Body of pancreas (tissue), 4 donors: ENCODE data around the gene PARD6B.

Experiments
- CTCF ChIP-seq, 7 experiments: fragments of 450-650 bp in 4 of 7; fragments of 200-600 bp in 3 of 7; sonication (generic) in 3 of 7; IDR thresholded peaks; one replicate each; pipeline ENCODE4 v1.5.1; 2016 to 2019; ENCODE audit warnings: antibody characterized with exemption in 7 of 7
- POLR2A ChIP-seq, 3 donors: fragments of 450-650 bp; IDR thresholded peaks; one replicate each; pipeline ENCODE4 v1.6.1; 2016; ENCODE audit warnings: antibody characterized with exemption in 3 of 3, mild to moderate bottlenecking in 2 of 3

GRCh38 chr20:50704971-50705370 lies 26.4 kb upstream of the PARD6B start:
- TF ChIP-seq CTCF (IDR thresholded peaks at IDR 0.05) (no peak), POLR2A (IDR thresholded peaks at IDR 0.05) (no peak)
